ENCODE data around the gene PRKCH. TPM values are rescaled to one million over a fixed set of nuclear protein-coding genes. Genes with fewer than 3 reads are reported as not detected.
A peak's percentile ranks its signal among the peaks of the same experiment; 100 is the strongest.

The PRKCH gene
- total RNA-seq, 1 experiment from 2014 or later: 22.3 TPM

DNA sequence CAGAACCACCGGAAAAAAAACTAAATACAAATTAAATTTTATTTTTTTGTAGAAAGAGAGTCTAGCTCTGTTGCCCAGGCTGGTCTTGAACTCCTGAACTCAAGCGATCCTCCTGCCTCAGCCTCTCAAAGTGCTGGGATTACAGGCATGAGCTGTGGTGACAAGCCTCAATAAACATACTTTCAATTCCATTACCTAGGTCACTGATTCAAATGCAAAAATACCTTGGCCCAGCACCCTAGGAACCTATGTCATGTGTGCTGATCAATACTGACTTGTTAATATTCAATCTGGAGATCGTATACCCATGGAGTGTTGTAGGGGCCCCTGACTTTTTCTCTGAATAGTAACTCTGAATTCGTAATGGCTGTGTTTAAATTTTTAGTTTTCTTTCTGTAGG, 33.2 kb upstream of the PRKCH start:
- intact Hi-C loops (cut with micrococcal nuclease; ENCODE audit: unreplicated experiment): no loop called here
- peaks cover 47% of the 10 kb centered on the region for H3K4me1 Mint-ChIP-seq (ENCODE audit: low read depth, unreplicated experiment)
- H3K4me3 Mint-ChIP-seq (ENCODE audit: low read depth, unreplicated experiment): peak overlapping the region; percentile 51
- DNase-seq: peak; percentile 12
- H3K36me3 Mint-ChIP-seq (ENCODE audit: insufficient read depth, unreplicated experiment): peaks cover 6% of the 10 kb centered on the region
- peak overlapping the region; percentile 76 for H3K27ac Mint-ChIP-seq (ENCODE audit: unreplicated experiment)
- BruUV-seq (replicated peaks): no TSS peak
- TF ChIP-seq, protein P1, sequence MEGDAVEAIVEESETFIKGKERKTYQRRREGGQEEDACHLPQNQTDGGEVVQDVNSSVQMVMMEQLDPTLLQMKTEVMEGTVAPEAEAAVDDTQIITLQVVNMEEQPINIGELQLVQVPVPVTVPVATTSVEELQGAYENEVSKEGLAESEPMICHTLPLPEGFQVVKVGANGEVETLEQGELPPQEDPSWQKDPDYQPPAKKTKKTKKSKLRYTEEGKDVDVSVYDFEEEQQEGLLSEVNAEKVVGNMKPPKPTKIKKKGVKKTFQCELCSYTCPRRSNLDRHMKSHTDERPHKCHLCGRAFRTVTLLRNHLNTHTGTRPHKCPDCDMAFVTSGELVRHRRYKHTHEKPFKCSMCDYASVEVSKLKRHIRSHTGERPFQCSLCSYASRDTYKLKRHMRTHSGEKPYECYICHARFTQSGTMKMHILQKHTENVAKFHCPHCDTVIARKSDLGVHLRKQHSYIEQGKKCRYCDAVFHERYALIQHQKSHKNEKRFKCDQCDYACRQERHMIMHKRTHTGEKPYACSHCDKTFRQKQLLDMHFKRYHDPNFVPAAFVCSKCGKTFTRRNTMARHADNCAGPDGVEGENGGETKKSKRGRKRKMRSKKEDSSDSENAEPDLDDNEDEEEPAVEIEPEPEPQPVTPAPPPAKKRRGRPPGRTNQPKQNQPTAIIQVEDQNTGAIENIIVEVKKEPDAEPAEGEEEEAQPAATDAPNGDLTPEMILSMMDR (IDR thresholded peaks at IDR 0.05; ENCODE audit: unreplicated experiment): no peak
- no peaks in the 10 kb centered on the region for H3K9me3 Mint-ChIP-seq (ENCODE audit: low read depth, unreplicated experiment)
- CTCF ChIA-PET: interaction anchor here (0.6 to 1.2 kb wide), 6 partner anchors 8 to 544 kb away, joined by 3 to 4 read pairs (median 3); partner anchors contain the start of gene PRKCH
- no peaks in the 10 kb centered on the region for H3K27me3 Mint-ChIP-seq (ENCODE audit: unreplicated experiment)

DNA sequence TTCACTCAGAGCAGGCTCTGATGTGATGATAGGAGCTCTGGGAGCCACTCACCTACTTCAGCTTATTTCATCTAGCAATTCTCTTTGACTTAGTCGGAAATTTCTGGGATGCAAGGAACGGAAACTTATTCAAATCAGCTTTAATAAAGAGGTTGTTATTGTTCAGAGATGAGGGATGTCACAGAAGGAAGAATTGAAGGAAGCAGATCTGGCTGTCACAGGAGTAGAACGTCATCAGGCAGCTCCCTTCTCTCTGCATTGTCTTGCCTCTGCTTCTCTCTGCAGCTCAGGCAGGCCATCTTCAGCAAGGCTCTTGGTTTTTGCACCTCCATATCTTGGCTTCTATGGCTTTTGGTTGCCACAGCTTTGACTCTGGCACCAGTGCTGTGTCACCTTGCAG, 32.7 kb upstream of the PRKCH start:
- no peak for DNase-seq
- peaks cover 6% of the 10 kb centered on the region for H3K36me3 Mint-ChIP-seq (ENCODE audit: insufficient read depth, unreplicated experiment)
- BruUV-seq (replicated peaks): no TSS peak
- intact Hi-C loops (cut with micrococcal nuclease; ENCODE audit: unreplicated experiment): no loop called here
- H3K27me3 Mint-ChIP-seq (ENCODE audit: unreplicated experiment): no peaks in the 10 kb centered on the region
- TF ChIP-seq, protein P1 (IDR thresholded peaks at IDR 0.05; ENCODE audit: unreplicated experiment): no peak
- peak overlapping the region; percentile 51 for H3K4me3 Mint-ChIP-seq (ENCODE audit: low read depth, unreplicated experiment)
- H3K27ac Mint-ChIP-seq (ENCODE audit: unreplicated experiment): peak overlapping the region; percentile 76
- no peaks in the 10 kb centered on the region for H3K9me3 Mint-ChIP-seq (ENCODE audit: low read depth, unreplicated experiment)
- peaks cover 42% of the 10 kb centered on the region for H3K4me1 Mint-ChIP-seq (ENCODE audit: low read depth, unreplicated experiment)
- CTCF ChIA-PET: interaction anchor here (0.6 to 1.2 kb wide), 6 partner anchors 8 to 544 kb away, joined by 3 to 4 read pairs (median 3); partner anchors contain the start of gene PRKCH

DNA sequence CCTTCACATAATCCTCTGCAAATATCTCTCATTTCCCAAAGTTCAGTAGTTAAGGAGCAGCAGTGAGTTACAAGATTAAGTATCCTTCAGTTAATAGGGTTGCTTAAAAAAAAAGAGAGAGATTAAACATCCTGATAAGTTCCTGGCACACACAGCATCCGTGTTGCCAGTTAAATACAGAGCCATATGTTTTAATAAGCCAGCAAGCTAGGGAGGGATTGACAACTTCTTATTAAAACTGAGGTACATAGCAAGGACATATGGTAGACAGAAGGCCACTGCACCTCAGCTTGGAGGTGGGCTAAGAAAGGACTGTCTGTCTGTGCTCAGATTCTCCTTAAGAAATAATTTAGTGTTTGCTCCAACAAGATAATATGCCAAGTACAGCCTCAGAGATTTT, 30.7 kb upstream of the PRKCH start:
- Mint-ChIP-seq H3K4me1 (ENCODE audit: low read depth, unreplicated experiment) (peaks cover 28% of the 10 kb centered on the region), H3K4me3 (ENCODE audit: low read depth, unreplicated experiment) (no peak overlapping the region), H3K9me3 (ENCODE audit: low read depth, unreplicated experiment) (no peaks in the 10 kb centered on the region), H3K36me3 (ENCODE audit: insufficient read depth, unreplicated experiment) (peaks cover 6% of the 10 kb centered on the region), H3K27ac (ENCODE audit: unreplicated experiment) (no peak overlapping the region), H3K27me3 (ENCODE audit: unreplicated experiment) (no peaks in the 10 kb centered on the region)
- no peak for DNase-seq
- CTCF ChIA-PET: no interaction called here
- BruUV-seq (replicated peaks): no TSS peak
- TF ChIP-seq, protein P1 (IDR thresholded peaks at IDR 0.05; ENCODE audit: unreplicated experiment): no peak
- intact Hi-C loops (cut with micrococcal nuclease; ENCODE audit: unreplicated experiment): loop anchor here (10.0 kb wide), 1 partner anchor 834 kb away; no protein-coding TSS in a partner anchor

DNA sequence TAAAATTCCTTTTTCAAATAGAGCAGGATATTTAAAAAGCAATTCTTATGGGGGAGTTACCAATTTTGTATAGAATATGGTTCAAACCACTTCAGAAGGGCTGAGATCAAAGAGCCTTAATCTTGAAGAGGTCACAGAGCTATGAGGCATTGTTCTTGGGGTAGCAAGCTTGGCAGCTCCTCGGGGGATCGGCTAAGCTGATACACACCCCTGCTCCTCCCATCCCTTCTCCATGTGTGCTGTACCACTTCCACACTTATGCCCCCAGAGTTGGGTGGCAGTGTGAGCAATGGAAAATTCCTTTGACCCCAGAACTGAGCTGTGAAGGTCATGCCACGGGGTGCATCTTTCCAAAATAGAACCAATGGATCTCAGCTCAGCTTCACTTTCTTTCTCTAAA, 25.2 kb upstream of the PRKCH start:
- BruUV-seq (replicated peaks): no TSS peak
- Mint-ChIP-seq H3K9me3 (ENCODE audit: low read depth, unreplicated experiment) (no peaks in the 10 kb centered on the region), H3K4me3 (ENCODE audit: low read depth, unreplicated experiment) (no peak overlapping the region), H3K36me3 (ENCODE audit: insufficient read depth, unreplicated experiment) (no peaks in the 10 kb centered on the region), H3K27ac (ENCODE audit: unreplicated experiment) (no peak overlapping the region), H3K4me1 (ENCODE audit: low read depth, unreplicated experiment) (peaks cover 9% of the 10 kb centered on the region), H3K27me3 (ENCODE audit: unreplicated experiment) (no peaks in the 10 kb centered on the region)
- DNase-seq: no peak
- intact Hi-C loops (cut with micrococcal nuclease; ENCODE audit: unreplicated experiment): loop anchor here (2.0 to 10.0 kb wide), 4 partner anchors 143 to 829 kb away; no protein-coding TSS in a partner anchor
- TF ChIP-seq, protein P1 (IDR thresholded peaks at IDR 0.05; ENCODE audit: unreplicated experiment): no peak
- CTCF ChIA-PET: interaction anchor here (0.9 kb wide), 1 partner anchor 8 kb away, joined by 4 read pairs; no protein-coding TSS in a partner anchor
